Measurements from ENCODE around the gene PKMYT1.

DNA sequence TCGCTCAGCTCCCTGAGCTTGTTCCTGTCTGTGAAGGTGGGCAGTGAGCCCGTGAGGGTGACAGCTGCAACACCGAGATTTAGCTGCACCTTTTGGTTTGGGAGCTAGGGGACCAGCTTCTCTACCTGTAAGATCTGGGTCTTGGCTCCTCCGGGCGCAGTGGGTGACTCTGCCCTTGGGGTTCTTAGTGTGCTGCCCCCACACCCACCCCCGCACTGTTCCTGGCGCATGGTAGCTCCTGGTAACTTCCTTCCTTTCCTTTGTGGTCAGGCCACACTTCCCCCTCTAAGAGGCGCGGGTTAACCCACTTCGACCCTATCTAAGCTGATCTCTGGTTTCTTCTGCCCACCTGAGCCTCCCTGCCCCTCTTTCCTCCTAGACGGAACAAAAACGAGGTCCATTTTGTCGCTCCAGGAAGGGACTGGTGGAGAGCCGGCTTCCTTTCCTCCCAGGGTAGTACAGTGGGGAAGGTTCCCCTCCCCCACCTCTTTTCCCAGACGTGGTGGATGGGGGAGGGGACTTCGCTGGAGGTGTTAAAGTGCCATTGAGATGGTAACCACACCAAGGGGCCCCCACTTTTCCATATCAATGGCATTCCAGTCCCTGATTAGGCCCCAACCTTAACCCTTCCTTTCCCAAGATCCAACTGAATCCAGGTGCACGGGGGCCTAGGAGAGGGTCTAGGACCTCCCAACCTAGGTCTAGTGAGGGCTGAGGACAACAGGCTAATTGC is 27.9 kb upstream of the PKMYT1 start:
- TF ChIP-seq, protein P1, sequence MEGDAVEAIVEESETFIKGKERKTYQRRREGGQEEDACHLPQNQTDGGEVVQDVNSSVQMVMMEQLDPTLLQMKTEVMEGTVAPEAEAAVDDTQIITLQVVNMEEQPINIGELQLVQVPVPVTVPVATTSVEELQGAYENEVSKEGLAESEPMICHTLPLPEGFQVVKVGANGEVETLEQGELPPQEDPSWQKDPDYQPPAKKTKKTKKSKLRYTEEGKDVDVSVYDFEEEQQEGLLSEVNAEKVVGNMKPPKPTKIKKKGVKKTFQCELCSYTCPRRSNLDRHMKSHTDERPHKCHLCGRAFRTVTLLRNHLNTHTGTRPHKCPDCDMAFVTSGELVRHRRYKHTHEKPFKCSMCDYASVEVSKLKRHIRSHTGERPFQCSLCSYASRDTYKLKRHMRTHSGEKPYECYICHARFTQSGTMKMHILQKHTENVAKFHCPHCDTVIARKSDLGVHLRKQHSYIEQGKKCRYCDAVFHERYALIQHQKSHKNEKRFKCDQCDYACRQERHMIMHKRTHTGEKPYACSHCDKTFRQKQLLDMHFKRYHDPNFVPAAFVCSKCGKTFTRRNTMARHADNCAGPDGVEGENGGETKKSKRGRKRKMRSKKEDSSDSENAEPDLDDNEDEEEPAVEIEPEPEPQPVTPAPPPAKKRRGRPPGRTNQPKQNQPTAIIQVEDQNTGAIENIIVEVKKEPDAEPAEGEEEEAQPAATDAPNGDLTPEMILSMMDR (conservative IDR thresholded peaks at IDR 0.05), result no peak
- TF ChIP-seq EZH2 (IDR thresholded peaks at IDR 0.05; ENCODE audit: low read depth), result no peak
